Stimulated activated CD8-positive, alpha-beta memory T cell treated with anti-CD3 and anti-CD28 coated beads, Interleukin-7, amount 100 ng/mL, for 1 hour (primary cell): ENCODE results near the gene CRIP2.

Experiments
- DNase-seq, 2 donors: peaks; one replicate each; pipeline ENCODE4 v3.0.0-alpha.2; 2020; ENCODE audit warnings: low read depth in 2 of 2

Gene CRIP2

GRCh38 chr14:105476831-105477659, 2.4 kb downstream of the CRIP2 start:
- DNase-seq = no peak

- no peak for DNase-seq
These were observed 3.2 kb downstream of the CRIP2 start for GRCh38 chr14:105477660-105478397.

GRCh38 chr14:105478398-105479251, 4.0 kb downstream of the CRIP2 start:
- DNase-seq = no peak

- no peak for DNase-seq
These were observed 5.0 kb downstream of the CRIP2 start for GRCh38 chr14:105479431-105480158.

GRCh38 chr14:105480199-105480746, 5.7 kb downstream of the CRIP2 start:
- no peak for DNase-seq

- peak; percentile 74 to 88 for DNase-seq
These were observed 6.5 kb downstream of the CRIP2 start for GRCh38 chr14:105480807-105481801.

GRCh38 chr14:105481886-105482457, 7.4 kb downstream of the CRIP2 start:
- DNase-seq = peak; percentile 83 to 85

GRCh38 chr14:105482486-105483110, 8.0 kb downstream of the CRIP2 start:
- no peak for DNase-seq

GRCh38 chr14:105483300-105484068, 8.9 kb downstream of the CRIP2 start:
- DNase-seq = no peak

- DNase-seq = no peak
These were observed 9.7 kb downstream of the CRIP2 start for GRCh38 chr14:105484069-105484996.

GRCh38 chr14:105484997-105485393, 10.4 kb downstream of the CRIP2 start:
- DNase-seq = no peak

- DNase-seq = no peak
These were observed 11.1 kb downstream of the CRIP2 start for GRCh38 chr14:105485739-105486162.

- no peak for DNase-seq
These were observed 11.7 kb downstream of the CRIP2 start, which contains the start of gene CRIP1 for GRCh38 chr14:105486163-105486973. CRIP1 (plus strand) TSS chr14:105486886; CDS start chr14:105487260, 374 bp downstream.

- peak in 1 of 2 donors; percentile 48 for DNase-seq
These were observed 12.4 kb downstream of the CRIP2 start for GRCh38 chr14:105486974-105487448.

GRCh38 chr14:105487449-105487985, 12.9 kb downstream of the CRIP2 start:
- no peak for DNase-seq
